ENCODE results near the gene CERT1.

Gene CERT1

DNA sequence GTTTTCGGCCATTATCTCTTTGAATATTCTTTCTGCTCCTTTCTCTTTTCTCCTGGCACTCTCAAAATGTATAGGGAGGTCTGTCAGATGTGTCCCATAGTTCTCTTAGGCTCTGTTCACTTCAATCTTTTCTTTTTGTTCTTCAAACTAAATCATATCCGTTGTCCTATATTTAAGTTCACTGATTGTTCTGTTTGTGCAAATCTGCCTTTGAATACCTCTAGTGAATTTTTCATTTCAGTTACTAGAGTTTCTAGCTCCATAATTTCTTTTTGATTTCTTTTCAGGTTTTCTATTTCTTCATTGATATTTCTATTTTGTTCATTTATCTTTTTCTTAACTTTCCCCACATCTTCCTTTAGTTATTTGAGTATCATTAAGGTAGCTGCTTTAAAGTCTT lies 65.4 kb downstream of the CERT1 start:
- DNase-seq (ENCODE audit: low read depth, low spot score): no peak
- Histone ChIP-seq H3K9ac (ENCODE audit: insufficient read length, low read depth) (no peak overlapping the region), H3K4me1 (ENCODE audit: insufficient read depth, insufficient read length) (no peaks in the 10 kb centered on the region), H3K9me3 (ENCODE audit: insufficient read depth, low read length) (no peaks in the 10 kb centered on the region), H3K36me3 (ENCODE audit: insufficient read depth, insufficient read length, low read length) (no peaks in the 10 kb centered on the region), H3K4me3 (ENCODE audit: insufficient read length, low read depth) (no peak overlapping the region), H3K27me3 (ENCODE audit: insufficient read depth, insufficient read length) (no peaks in the 10 kb centered on the region)
- no peak for TF ChIP-seq SUZ12 (IDR thresholded peaks at IDR 0.05; ENCODE audit: extremely low read depth, insufficient read depth, insufficient read length)
- TF ChIP-seq ZNF274 (IDR thresholded peaks at IDR 0.05; ENCODE audit: low read depth, low read length): no peak
- TF ChIP-seq YY1 (IDR thresholded peaks at IDR 0.05; ENCODE audit: insufficient read depth, insufficient read length): no peak

- H3K4me1 ChIP-seq (ENCODE audit: insufficient read depth, insufficient read length): no peaks in the 10 kb centered on the region
- H3K9ac ChIP-seq (ENCODE audit: insufficient read length, low read depth): no peak overlapping the region
- H3K36me3 ChIP-seq (ENCODE audit: insufficient read depth, insufficient read length, low read length): no peaks in the 10 kb centered on the region
- no peak for TF ChIP-seq ZNF274 (IDR thresholded peaks at IDR 0.05; ENCODE audit: low read depth, low read length)
- no peak for TF ChIP-seq YY1 (IDR thresholded peaks at IDR 0.05; ENCODE audit: insufficient read depth, insufficient read length)
- TF ChIP-seq SUZ12 (IDR thresholded peaks at IDR 0.05; ENCODE audit: extremely low read depth, insufficient read depth, insufficient read length): no peak
- H3K9me3 ChIP-seq (ENCODE audit: insufficient read depth, low read length): no peaks in the 10 kb centered on the region
- no peak overlapping the region for H3K4me3 ChIP-seq (ENCODE audit: insufficient read length, low read depth)
- H3K27me3 ChIP-seq (ENCODE audit: insufficient read depth, insufficient read length): no peaks in the 10 kb centered on the region
- no peak for DNase-seq (ENCODE audit: low read depth, low spot score)
These were observed 69.9 kb downstream of the CERT1 start for GRCh38 chr5:75441560-75441959.

DNA sequence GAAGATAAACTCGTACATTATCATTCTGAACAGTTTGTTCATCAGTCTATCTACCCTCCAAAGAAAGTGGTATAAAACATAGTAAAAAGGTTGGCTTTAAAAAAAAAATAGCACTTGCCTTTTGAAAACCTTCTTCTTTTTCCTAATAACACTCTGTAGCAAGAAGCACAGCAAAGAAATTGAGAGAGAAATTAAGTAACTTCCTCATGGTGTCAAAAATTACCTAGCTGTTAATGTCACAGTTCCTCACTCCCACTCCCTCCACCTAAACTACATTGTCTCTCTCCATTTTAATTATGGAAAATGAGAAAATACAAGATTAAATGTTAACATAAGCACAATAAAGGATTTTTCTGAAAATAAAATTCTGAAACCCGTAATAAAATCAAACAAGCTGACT lies 72.2 kb downstream of the CERT1 start:
- TF ChIP-seq YY1 (IDR thresholded peaks at IDR 0.05; ENCODE audit: insufficient read depth, insufficient read length) (no peak), ZNF274 (IDR thresholded peaks at IDR 0.05; ENCODE audit: low read depth, low read length) (no peak), SUZ12 (IDR thresholded peaks at IDR 0.05; ENCODE audit: extremely low read depth, insufficient read depth, insufficient read length) (no peak)
- Histone ChIP-seq H3K9me3 (ENCODE audit: insufficient read depth, low read length) (no peaks in the 10 kb centered on the region), H3K9ac (ENCODE audit: insufficient read length, low read depth) (no peak overlapping the region), H3K36me3 (ENCODE audit: insufficient read depth, insufficient read length, low read length) (no peaks in the 10 kb centered on the region), H3K27me3 (ENCODE audit: insufficient read depth, insufficient read length) (no peaks in the 10 kb centered on the region), H3K4me1 (ENCODE audit: insufficient read depth, insufficient read length) (no peaks in the 10 kb centered on the region), H3K4me3 (ENCODE audit: insufficient read length, low read depth) (no peak overlapping the region)
- DNase-seq (ENCODE audit: low read depth, low spot score): no peak

GRCh38 chr5:75438722-75439121 lies 72.7 kb downstream of the CERT1 start:
- H3K36me3 ChIP-seq (ENCODE audit: insufficient read depth, insufficient read length, low read length): no peaks in the 10 kb centered on the region
- no peak for DNase-seq (ENCODE audit: low read depth, low spot score)
- H3K27me3 ChIP-seq (ENCODE audit: insufficient read depth, insufficient read length): no peaks in the 10 kb centered on the region
- H3K9ac ChIP-seq (ENCODE audit: insufficient read length, low read depth): no peak overlapping the region
- no peaks in the 10 kb centered on the region for H3K4me1 ChIP-seq (ENCODE audit: insufficient read depth, insufficient read length)
- no peaks in the 10 kb centered on the region for H3K9me3 ChIP-seq (ENCODE audit: insufficient read depth, low read length)
- no peak overlapping the region for H3K4me3 ChIP-seq (ENCODE audit: insufficient read length, low read depth)
- no peak for TF ChIP-seq SUZ12 (IDR thresholded peaks at IDR 0.05; ENCODE audit: extremely low read depth, insufficient read depth, insufficient read length)
- no peak for TF ChIP-seq YY1 (IDR thresholded peaks at IDR 0.05; ENCODE audit: insufficient read depth, insufficient read length)
- TF ChIP-seq ZNF274 (IDR thresholded peaks at IDR 0.05; ENCODE audit: low read depth, low read length): no peak

- Histone ChIP-seq H3K9ac (ENCODE audit: insufficient read length, low read depth) (no peak overlapping the region), H3K27me3 (ENCODE audit: insufficient read depth, insufficient read length) (no peaks in the 10 kb centered on the region), H3K9me3 (ENCODE audit: insufficient read depth, low read length) (no peaks in the 10 kb centered on the region), H3K4me3 (ENCODE audit: insufficient read length, low read depth) (no peak overlapping the region), H3K4me1 (ENCODE audit: insufficient read depth, insufficient read length) (no peaks in the 10 kb centered on the region), H3K36me3 (ENCODE audit: insufficient read depth, insufficient read length, low read length) (no peaks in the 10 kb centered on the region)
- DNase-seq (ENCODE audit: low read depth, low spot score): no peak
- TF ChIP-seq YY1 (IDR thresholded peaks at IDR 0.05; ENCODE audit: insufficient read depth, insufficient read length): no peak
- no peak for TF ChIP-seq SUZ12 (IDR thresholded peaks at IDR 0.05; ENCODE audit: extremely low read depth, insufficient read depth, insufficient read length)
- no peak for TF ChIP-seq ZNF274 (IDR thresholded peaks at IDR 0.05; ENCODE audit: low read depth, low read length)
These were observed 76.3 kb downstream of the CERT1 start for GRCh38 chr5:75435096-75435495.

- DNase-seq (ENCODE audit: low read depth, low spot score): no peak
- no peaks in the 10 kb centered on the region for H3K27me3 ChIP-seq (ENCODE audit: insufficient read depth, insufficient read length)
- no peaks in the 10 kb centered on the region for H3K36me3 ChIP-seq (ENCODE audit: insufficient read depth, insufficient read length, low read length)
- no peaks in the 10 kb centered on the region for H3K4me1 ChIP-seq (ENCODE audit: insufficient read depth, insufficient read length)
- no peak for TF ChIP-seq SUZ12 (IDR thresholded peaks at IDR 0.05; ENCODE audit: extremely low read depth, insufficient read depth, insufficient read length)
- no peak for TF ChIP-seq ZNF274 (IDR thresholded peaks at IDR 0.05; ENCODE audit: low read depth, low read length)
- no peak for TF ChIP-seq YY1 (IDR thresholded peaks at IDR 0.05; ENCODE audit: insufficient read depth, insufficient read length)
- no peak overlapping the region for H3K4me3 ChIP-seq (ENCODE audit: insufficient read length, low read depth)
- H3K9me3 ChIP-seq (ENCODE audit: insufficient read depth, low read length): no peaks in the 10 kb centered on the region
- H3K9ac ChIP-seq (ENCODE audit: insufficient read length, low read depth): no peak overlapping the region
These were observed 77.5 kb downstream of the CERT1 start for GRCh38 chr5:75433814-75434506.

- Histone ChIP-seq H3K36me3 (ENCODE audit: insufficient read depth, insufficient read length, low read length) (peaks cover 6% of the 10 kb centered on the region), H3K4me3 (ENCODE audit: insufficient read length, low read depth) (no peak overlapping the region), H3K9me3 (ENCODE audit: insufficient read depth, low read length) (no peaks in the 10 kb centered on the region), H3K9ac (ENCODE audit: insufficient read length, low read depth) (no peak overlapping the region), H3K4me1 (ENCODE audit: insufficient read depth, insufficient read length) (no peaks in the 10 kb centered on the region), H3K27me3 (ENCODE audit: insufficient read depth, insufficient read length) (no peaks in the 10 kb centered on the region)
- DNase-seq (ENCODE audit: low read depth, low spot score): no peak
- TF ChIP-seq SUZ12 (IDR thresholded peaks at IDR 0.05; ENCODE audit: extremely low read depth, insufficient read depth, insufficient read length) (no peak), ZNF274 (IDR thresholded peaks at IDR 0.05; ENCODE audit: low read depth, low read length) (no peak), YY1 (IDR thresholded peaks at IDR 0.05; ENCODE audit: insufficient read depth, insufficient read length) (no peak)
These were observed 97.2 kb downstream of the CERT1 start for GRCh38 chr5:75414241-75414640.

Measured in NT2/D1 (cell line).